HG02759 (cell line): Measurements from ENCODE around the gene RGR.

Source experiments
- ATAC-seq: cut with Tn5 transposase; IDR thresholded peaks from one replicate; pipeline ENCODE4 v1.9.1; 2021; ENCODE audit warnings: mild to moderate bottlenecking, moderate library complexity; ENCODE audit not compliant: unreplicated experiment

Gene RGR

DNA sequence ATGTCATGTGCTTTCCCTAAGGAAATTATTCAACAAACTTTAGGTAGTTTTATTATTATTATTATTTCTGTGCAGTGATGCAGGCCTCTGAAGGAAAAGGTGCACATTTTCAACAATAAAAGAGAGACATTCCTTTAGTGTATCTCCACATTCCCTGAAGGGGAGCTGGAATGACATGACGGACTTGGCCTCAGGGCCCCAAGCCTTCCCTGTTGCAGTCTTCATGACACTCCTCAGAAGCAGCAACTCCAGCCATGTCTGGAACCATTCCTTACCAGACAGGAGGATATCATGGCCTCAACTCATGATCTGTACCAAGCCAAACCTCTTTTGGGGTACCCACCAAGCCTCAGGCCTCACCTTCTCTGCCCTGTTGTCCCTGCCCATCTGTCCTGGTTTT is 48.3 kb downstream of the RGR start:
- no peak for ATAC-seq

DNA sequence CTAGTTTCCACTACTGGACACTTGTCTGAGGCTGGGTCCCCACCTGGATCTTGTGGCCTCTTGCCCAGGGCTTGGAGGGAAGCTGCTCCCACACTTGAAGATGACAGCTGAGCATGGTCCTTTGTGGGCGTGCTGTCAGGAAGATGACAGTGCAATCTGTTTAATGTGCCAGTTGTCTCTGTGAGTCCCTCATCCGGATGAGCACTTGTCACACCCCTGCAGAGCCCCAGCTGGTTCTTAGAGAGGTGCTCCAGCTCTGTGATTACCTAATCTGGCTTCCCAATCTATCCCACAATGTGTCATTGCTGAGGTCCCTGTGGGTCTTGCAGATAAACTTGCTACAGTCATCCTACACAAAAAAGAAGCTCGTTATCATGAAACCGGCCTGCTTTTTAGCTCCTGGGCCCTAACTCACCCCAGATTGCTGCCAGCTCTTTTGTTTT is 48.7 kb downstream of the RGR start:
- ATAC-seq = no peak

DNA sequence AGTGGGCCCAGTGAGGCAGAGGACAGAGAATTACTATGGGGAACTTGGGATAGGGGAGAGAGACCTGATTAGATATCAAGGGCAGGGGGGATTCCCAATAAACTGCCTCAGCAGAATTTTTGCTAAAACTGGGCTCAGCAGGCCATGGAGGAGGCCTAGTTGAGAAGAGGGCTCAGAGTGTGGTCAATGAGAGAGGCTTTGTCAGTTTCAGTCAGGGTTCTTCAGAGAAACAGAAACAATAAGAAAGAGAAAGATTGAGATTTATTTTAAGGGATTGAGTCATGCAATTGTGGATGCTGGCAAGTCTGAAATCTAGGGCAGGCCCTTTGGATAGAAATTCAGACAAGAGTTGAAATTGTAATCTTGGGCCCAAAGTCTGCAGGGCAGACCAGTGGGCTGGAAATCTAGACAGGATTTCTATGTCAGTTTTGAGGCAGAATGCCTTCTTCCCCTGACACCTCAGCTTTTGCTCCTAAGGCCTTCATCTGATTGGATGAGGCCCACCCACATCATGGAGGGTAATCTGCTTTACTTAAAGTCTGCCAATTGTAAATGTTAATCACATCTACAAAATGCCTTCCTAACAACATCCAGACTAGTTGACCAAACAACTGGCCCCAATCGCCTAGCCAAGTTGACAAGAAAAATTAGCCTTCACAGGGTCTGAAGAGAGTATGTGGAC is 50.1 kb downstream of the RGR start:
- peak; percentile 51 for ATAC-seq

DNA sequence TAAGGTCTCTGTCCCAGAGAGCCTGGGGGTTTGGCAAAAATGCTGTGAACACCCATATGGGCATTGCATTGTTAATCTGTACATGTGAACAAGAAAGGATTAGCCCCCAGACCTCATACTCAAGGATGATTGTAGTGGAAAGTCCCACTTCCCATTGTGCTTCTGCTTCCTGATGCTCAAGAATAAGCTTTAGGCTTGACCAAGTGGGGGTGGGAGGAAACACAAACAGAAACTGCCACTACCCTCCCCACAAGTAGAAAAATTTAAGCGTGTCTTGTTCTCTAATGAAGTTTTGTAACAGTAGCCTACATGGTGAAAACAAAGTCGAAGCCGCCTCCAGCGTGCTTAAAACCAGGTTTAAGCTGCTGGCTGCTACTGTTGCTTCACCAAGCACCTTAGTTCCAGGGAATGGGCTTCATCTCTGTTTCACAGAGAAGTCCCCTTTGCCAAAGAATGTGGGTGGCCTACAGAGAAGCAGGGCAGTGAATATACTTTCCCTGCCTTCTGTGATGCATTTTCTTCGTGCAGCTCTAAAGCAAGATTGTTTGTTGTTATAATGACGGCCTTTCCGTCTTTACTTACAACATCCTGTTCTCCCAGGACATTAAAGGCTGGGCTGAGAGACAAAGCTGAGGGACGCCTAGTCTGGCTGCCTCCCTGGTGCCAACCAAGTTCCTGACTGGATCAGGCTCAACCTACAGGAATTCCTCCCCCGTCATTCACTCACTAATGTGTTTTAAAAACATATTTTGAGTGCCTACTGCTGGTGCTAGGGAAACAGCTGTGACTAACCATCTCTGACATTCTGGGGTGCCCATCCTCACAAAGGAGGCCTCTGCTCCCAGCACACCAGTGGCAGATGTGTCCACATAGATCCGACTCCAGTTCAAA is 51.5 kb downstream of the RGR start:
- no peak for ATAC-seq

DNA sequence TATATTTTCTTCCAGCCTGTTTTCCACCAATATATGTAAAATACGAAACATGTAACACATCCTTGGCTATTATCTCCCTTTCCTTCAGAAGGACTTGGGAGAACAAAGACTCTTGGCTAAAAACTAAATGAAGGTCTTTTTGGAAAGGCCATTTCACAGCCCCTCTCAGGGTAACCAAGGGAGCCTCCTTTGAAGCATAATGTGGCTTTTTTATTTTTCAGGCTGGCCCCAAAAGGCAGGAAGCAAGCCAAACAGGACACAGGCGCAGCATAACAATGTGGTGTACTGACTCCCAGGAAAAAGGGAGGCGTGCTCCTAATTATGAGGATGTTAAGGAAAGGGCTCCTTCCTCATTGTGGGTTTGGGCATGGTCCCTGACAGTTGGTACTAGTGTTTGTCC is 53.2 kb downstream of the RGR start:
- no peak for ATAC-seq

DNA sequence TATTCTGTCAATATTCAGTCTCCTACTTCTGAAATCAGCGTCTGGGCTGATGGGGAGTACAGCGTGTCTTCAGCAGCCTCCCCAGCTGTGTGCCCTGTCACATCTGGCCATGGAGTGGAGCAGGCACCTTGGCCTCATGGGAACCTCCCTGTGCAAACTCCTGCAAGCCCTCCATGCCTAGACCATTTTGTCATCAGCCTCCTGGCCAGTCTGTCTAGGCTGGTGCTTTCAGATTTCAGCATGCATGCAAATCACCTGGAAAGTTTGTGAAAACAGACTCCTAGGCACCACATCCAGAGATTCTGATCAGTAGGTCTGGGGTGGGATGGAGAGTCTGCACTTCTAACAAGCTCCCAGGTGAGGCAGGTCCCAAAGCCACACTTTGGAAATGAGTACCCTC is 57.4 kb downstream of the RGR start:
- ATAC-seq = no peak

DNA sequence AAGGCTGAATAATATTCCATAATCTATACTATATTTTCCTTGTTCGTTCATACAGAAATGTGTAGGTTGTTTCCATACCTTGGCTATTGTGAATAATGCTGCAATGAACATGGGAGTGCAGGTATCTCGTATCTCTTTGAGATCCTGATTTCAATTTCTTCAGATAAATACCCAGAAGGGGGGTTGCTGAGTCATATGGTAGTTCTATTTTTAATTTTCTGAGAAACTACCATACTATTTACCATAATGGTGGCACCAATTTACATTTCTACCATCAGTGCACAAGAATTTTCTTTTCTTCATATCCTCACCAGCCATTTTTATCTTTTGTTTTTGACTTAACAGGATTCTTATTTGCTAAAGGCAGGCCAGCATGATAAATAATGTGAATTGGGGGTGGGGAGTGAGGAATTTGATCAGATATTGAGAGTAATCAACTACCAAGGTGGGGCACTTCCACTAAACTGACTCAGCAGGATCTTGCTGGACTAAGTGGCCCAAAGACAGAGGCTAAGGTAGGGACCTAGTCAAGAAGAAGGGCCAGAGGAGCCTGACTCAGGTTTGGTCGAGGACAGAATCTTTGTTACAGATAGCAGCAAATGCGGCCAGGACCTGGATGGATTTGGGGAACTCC is 62.0 kb downstream of the RGR start:
- ATAC-seq = no peak

DNA sequence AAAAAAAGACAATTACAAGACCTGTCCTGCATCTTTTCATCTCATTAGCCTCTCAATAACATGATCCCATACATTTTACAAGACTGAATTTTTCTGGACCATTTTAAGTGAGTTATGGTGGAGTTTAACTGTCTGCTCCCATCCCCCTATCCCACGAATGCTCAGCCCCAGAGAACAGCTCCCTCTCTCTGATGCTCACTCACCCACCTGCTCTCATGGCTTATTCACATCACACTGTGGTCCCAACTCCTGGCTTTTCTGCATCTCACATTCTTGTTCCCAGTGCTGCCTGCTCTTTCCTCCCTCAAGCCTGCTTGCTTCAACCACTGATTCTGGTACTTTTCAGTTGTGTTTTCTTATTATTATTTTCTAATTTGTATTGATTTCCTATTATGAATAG is 63.2 kb downstream of the RGR start:
- ATAC-seq = no peak

DNA sequence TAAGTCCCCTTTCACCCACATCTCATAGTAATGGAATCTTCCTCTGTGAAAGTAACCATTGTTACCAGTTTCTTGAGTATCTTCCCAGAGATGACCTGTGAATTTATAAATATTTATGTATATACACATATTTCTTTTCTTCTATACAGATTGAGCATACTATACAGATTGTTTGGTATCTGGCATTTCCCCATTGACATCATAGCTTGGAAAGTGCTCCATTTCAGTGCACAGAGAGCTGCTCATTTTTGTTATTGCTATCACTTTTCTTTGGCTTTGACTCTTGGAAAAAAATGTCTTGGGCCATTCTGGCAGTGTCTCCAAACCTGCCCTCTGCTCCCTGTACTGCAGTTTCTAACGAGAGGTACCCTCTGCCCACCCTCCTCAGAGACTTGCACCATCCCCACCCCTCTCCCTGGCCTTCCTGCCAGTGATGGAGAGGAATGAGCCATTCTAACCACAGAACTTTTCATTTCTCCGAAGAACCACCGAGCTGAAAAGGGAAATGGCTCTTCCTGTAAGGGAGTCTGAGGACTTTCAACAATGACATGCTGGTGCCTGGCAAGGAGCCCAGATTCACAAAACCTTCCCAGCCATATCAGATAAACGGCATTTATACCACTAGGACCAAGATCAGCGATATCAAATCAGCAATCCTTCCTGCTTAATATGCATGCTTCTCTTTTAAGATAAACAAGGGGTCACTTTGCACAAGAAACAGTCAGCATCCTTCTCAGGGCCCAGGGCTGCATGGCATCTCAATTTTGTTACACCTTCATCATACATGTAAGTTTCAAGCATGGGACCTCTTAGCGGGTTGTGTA is 63.8 kb downstream of the RGR start:
- no peak for ATAC-seq
